Caco-2 (cell line): ENCODE results near the gene CPEB3. TPM values are rescaled to one million over a fixed set of nuclear protein-coding genes. Genes with fewer than 3 reads are reported as not detected.

Source experiments
- BruUV-seq: library from RNA; stranded (reverse); fragments of 400-500 nt; replicated peaks from 2 replicates; lab custom pipeline; 2021; lab: Mats Ljungman, UMichigan
- CTCF ChIA-PET: fragments of 300-600 bp; sonication (Branson Sonifier 250); formaldehyde crosslinking; loops from one replicate; lab custom pipeline; 2022; ENCODE audit warnings: antibody characterized with exemption; lab: Charles Lee
- POLR2A ChIA-PET: fragments of 300-600 bp; sonication (Branson Sonifier 250); formaldehyde crosslinking; loops from one replicate; lab custom pipeline; 2022; ENCODE audit warnings: antibody characterized with exemption; lab: Charles Lee
- DNase-seq, 2 experiments: peaks; one replicate each; pipeline versions ENCODE4 v3.0.0 to v3.0.0-alpha.2; 2020 to 2022
- H3K27me3 ChIP-seq: replicated peaks from 2 replicates; pipeline ENCODE4 v1.6.0; 2011; ENCODE audit warnings: low read length; ENCODE audit not compliant: control insufficient read depth, insufficient read depth
- H3K36me3 ChIP-seq: 2 replicates; pipeline ENCODE4 v1.5.1; 2011; ENCODE audit warnings: low read length; ENCODE audit not compliant: control insufficient read depth, insufficient read depth
- H3K4me1 ChIP-seq: fragments of 250-450 bp; sonication (Bioruptor Pico); 2 replicates; pipeline ENCODE4 v1.5.1; 2020; ENCODE audit warnings: mild to moderate bottlenecking
- H3K4me3 ChIP-seq: 2 replicates; pipeline ENCODE4 v1.5.1; 2011; ENCODE audit warnings: low read depth, mild to moderate bottlenecking, control low read depth, low read length
- H3K9me3 ChIP-seq: fragments of 250-450 bp; sonication (Bioruptor Pico); 2 replicates; pipeline ENCODE4 v1.5.1; 2020; ENCODE audit warnings: mild to moderate bottlenecking, moderate library complexity
- H3K27ac Mint-ChIP-seq: one replicate; pipeline ENCODE4 v1.8.0; 2022; ENCODE audit warnings: mixed read lengths; ENCODE audit not compliant: unreplicated experiment
- H3K27me3 Mint-ChIP-seq: one replicate; pipeline ENCODE4 v1.8.0; 2022; ENCODE audit warnings: mixed read lengths; ENCODE audit not compliant: insufficient read depth, unreplicated experiment
- H3K36me3 Mint-ChIP-seq: one replicate; pipeline ENCODE4 v1.8.0; 2022; ENCODE audit warnings: mild to moderate bottlenecking, mixed read lengths; ENCODE audit not compliant: insufficient read depth, unreplicated experiment
- H3K4me1 Mint-ChIP-seq: one replicate; pipeline ENCODE4 v1.8.0; 2022; ENCODE audit warnings: low read depth, mixed read lengths; ENCODE audit not compliant: unreplicated experiment
- H3K4me3 Mint-ChIP-seq: one replicate; pipeline ENCODE4 v1.8.0; 2022; ENCODE audit warnings: mild to moderate bottlenecking, moderate library complexity, mixed read lengths; ENCODE audit not compliant: unreplicated experiment
- H3K9me3 Mint-ChIP-seq: one replicate; pipeline ENCODE4 v1.8.0; 2022; ENCODE audit warnings: mixed read lengths; ENCODE audit not compliant: unreplicated experiment
- intact Hi-C: fragments of 100-400 bp; cut with micrococcal nuclease; formaldehyde crosslinking; loops from one replicate; pipeline ENCODE4 v1.10.0; 2022; ENCODE audit not compliant: unreplicated experiment
- total RNA-seq: library from RNA; stranded (reverse); gene quantifications from 2 replicates; pipeline ENCODE4 v1.2.3, GENCODE V29; 2022
- TF ChIP-seq, protein P1 (sequence below), 2 experiments: fragments of 200-600 bp in 1 of 2; IDR thresholded peaks; 1 replicate in 1 of 2; 2 replicates in 1 of 2; pipeline versions ENCODE4 v1.5.1 to v1.8.0; 2011 to 2022; ENCODE audit warnings: antibody characterized with exemption in 1 of 2, control low read depth in 1 of 2, inconsistent platforms in 1 of 2, low read depth in 1 of 2, low read length in 1 of 2, mild to moderate bottlenecking in 1 of 2, moderate library complexity in 1 of 2; ENCODE audit not compliant: insufficient read depth in 1 of 2, severe bottlenecking in 1 of 2, unreplicated experiment in 1 of 2

CPEB3 gene
- total RNA-seq, 1 experiment from 2014 or later: 2.3 TPM

DNA sequence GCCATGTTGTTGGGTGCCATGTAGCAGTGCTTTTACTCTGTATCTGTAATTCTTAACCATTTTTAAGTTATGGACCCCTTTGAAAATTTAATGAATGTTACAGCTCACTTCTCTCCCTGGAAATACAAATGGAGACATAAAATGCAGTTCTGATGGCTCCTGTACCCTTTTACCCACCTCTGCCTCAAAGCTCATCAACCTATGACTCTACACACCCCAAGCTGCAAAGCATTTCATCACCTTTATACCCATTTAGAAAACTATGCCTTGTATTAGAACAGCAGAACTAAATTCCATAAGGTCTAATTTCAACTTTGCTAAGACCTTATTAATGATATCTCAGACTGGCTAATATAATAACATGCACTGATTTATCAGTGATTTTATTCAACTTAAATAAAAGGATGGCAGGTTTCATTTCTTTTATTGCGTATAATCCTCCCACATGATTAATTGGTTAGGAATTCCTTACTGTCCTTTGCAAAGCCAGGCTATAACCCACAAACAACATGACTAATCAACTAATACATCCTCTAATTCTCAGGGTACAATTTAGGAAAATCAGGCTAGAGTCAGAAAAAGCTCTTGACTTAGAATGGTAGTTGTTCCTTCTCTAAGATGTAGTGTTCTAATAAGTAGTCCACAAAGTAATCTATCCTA is 68.1 kb downstream of the CPEB3 start:
- POLR2A ChIA-PET: no interaction called here
- no peaks in the 10 kb centered on the region for H3K27me3 Mint-ChIP-seq

DNA sequence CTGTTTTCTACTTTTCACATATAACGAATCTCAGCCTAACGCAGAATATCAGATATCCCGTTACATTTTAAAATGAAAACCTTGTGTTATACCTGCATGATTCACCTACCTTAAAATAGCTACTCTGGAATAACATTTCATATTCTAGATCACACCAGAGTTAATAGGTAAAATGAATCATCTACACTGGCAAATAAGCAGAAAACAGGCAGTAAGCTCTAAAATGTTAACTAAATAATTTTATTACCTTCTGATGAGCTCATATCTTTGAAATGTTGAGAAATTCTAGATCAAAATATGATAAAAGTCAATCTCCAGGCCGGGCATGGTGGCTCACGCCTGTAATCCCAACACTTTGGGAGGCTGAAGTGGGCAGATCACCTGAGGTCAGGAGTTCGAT is 71.3 kb downstream of the CPEB3 start:
- no peaks in the 10 kb centered on the region for H3K27me3 Mint-ChIP-seq
- ChIA-PET CTCF (no interaction called here), POLR2A (no interaction called here)
- Histone ChIP-seq H3K9me3 (no peaks in the 10 kb centered on the region), H3K4me3 (no peak overlapping the region), H3K36me3 (no peaks in the 10 kb centered on the region), H3K27me3 (no peaks in the 10 kb centered on the region), H3K4me1 (no peaks in the 10 kb centered on the region)
- no peaks in the 10 kb centered on the region for H3K4me1 Mint-ChIP-seq
- no peak overlapping the region for H3K4me3 Mint-ChIP-seq
- H3K27ac Mint-ChIP-seq: no peak overlapping the region
- DNase-seq: no peak
- no peaks in the 10 kb centered on the region for H3K36me3 Mint-ChIP-seq
- TF ChIP-seq, protein P1, sequence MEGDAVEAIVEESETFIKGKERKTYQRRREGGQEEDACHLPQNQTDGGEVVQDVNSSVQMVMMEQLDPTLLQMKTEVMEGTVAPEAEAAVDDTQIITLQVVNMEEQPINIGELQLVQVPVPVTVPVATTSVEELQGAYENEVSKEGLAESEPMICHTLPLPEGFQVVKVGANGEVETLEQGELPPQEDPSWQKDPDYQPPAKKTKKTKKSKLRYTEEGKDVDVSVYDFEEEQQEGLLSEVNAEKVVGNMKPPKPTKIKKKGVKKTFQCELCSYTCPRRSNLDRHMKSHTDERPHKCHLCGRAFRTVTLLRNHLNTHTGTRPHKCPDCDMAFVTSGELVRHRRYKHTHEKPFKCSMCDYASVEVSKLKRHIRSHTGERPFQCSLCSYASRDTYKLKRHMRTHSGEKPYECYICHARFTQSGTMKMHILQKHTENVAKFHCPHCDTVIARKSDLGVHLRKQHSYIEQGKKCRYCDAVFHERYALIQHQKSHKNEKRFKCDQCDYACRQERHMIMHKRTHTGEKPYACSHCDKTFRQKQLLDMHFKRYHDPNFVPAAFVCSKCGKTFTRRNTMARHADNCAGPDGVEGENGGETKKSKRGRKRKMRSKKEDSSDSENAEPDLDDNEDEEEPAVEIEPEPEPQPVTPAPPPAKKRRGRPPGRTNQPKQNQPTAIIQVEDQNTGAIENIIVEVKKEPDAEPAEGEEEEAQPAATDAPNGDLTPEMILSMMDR (IDR thresholded peaks at IDR 0.05; ENCODE audit: insufficient read depth in 1 of 2, low read depth in 1 of 2, low read length in 1 of 2, severe bottlenecking in 1 of 2, unreplicated experiment in 1 of 2): no peak
- BruUV-seq: no TSS peak
- intact Hi-C loops: no loop called here
- H3K9me3 Mint-ChIP-seq: no peaks in the 10 kb centered on the region

More for the DNA sequence above, 68.1 kb downstream of the CPEB3 start:
- Histone ChIP-seq H3K27me3 (no peaks in the 10 kb centered on the region), H3K9me3 (no peaks in the 10 kb centered on the region), H3K36me3 (no peaks in the 10 kb centered on the region), H3K4me1 (no peaks in the 10 kb centered on the region), H3K4me3 (no peak overlapping the region)
- DNase-seq: no peak
- Mint-ChIP-seq H3K4me3 (no peak overlapping the region), H3K27ac (no peak overlapping the region), H3K4me1 (no peaks in the 10 kb centered on the region), H3K9me3 (no peaks in the 10 kb centered on the region), H3K36me3 (no peaks in the 10 kb centered on the region)
- intact Hi-C loops: no loop called here
- CTCF ChIA-PET: no interaction called here
- BruUV-seq: no TSS peak
- TF ChIP-seq, protein P1 (IDR thresholded peaks at IDR 0.05; ENCODE audit: insufficient read depth in 1 of 2, low read depth in 1 of 2, low read length in 1 of 2, severe bottlenecking in 1 of 2, unreplicated experiment in 1 of 2): no peak

DNA sequence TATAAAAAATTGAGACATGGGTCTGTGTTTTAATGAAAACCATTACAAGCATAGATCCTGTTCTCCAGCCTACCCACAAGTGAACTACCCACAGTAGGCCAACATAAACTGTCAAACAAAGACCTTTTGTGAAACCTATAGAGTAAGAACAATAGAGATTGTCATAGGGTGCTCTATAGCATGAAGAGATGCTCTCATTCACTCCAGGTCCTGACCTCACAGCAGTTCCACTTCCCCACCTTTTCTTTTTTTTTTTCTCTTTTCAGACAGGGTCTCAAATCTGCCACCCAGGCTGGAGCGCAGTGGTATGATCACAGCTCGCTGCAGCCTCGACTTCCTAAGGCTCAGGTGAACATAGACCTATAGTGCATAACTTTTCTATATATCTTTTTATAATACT is 72.3 kb downstream of the CPEB3 start:
- H3K9me3 Mint-ChIP-seq: no peaks in the 10 kb centered on the region

More for the DNA sequence above, 72.3 kb downstream of the CPEB3 start:
- Mint-ChIP-seq H3K36me3 (no peaks in the 10 kb centered on the region), H3K27ac (no peak overlapping the region), H3K4me1 (no peaks in the 10 kb centered on the region), H3K27me3 (no peaks in the 10 kb centered on the region), H3K4me3 (no peak overlapping the region)
- Histone ChIP-seq H3K9me3 (no peaks in the 10 kb centered on the region), H3K4me1 (no peaks in the 10 kb centered on the region), H3K27me3 (no peaks in the 10 kb centered on the region), H3K4me3 (no peak overlapping the region), H3K36me3 (no peaks in the 10 kb centered on the region)
- intact Hi-C loops: no loop called here
- TF ChIP-seq, protein P1 (IDR thresholded peaks at IDR 0.05; ENCODE audit: insufficient read depth in 1 of 2, low read depth in 1 of 2, low read length in 1 of 2, severe bottlenecking in 1 of 2, unreplicated experiment in 1 of 2): no peak
- BruUV-seq: no TSS peak
- ChIA-PET POLR2A (no interaction called here), CTCF (no interaction called here)
- no peak for DNase-seq
